ENCODE measurements around the gene RAMACL.

GRCh38 chr6:166544296-166544605, 42.2 kb downstream of the RAMACL start:
- TF ChIP-seq CTCF (IDR thresholded peaks at IDR 0.05; ENCODE audit: low read length) (no peak), EZH2 (IDR thresholded peaks at IDR 0.05; ENCODE audit: borderline replicate concordance, low read length) (no peak)

Measured in OCI-LY1 (cell line).